Glutamatergic neuron (in vitro differentiated cells): ENCODE results near the gene BSDC1. TPM values are rescaled to one million over a fixed set of nuclear protein-coding genes. Genes with fewer than 3 reads are reported as not detected.

ENCODE experiments used
- DNase-seq: peaks from one replicate; pipeline ENCODE4 v3.0.0; 2022
- H3K27ac Mint-ChIP-seq: one replicate; pipeline ENCODE4 v1.8.0; 2020; ENCODE audit warnings: mild to moderate bottlenecking, mixed read lengths, inconsistent platforms; ENCODE audit not compliant: unreplicated experiment
- H3K27me3 Mint-ChIP-seq: one replicate; pipeline ENCODE4 v1.8.0; 2020; ENCODE audit warnings: mild to moderate bottlenecking, moderate library complexity, mixed read lengths, inconsistent platforms; ENCODE audit not compliant: unreplicated experiment
- H3K36me3 Mint-ChIP-seq: one replicate; pipeline ENCODE4 v1.8.0; 2020; ENCODE audit warnings: mild to moderate bottlenecking, mixed read lengths, inconsistent platforms; ENCODE audit not compliant: unreplicated experiment
- H3K4me1 Mint-ChIP-seq: one replicate; pipeline ENCODE4 v1.8.0; 2020; ENCODE audit warnings: mild to moderate bottlenecking, low read depth, mixed read lengths, inconsistent platforms; ENCODE audit not compliant: unreplicated experiment
- H3K4me3 Mint-ChIP-seq: one replicate; pipeline ENCODE4 v1.8.0; 2020; ENCODE audit warnings: mild to moderate bottlenecking, mixed read lengths, inconsistent platforms; ENCODE audit not compliant: unreplicated experiment
- H3K9me3 Mint-ChIP-seq: one replicate; pipeline ENCODE4 v1.8.0; 2020; ENCODE audit warnings: mild to moderate bottlenecking, moderate library complexity, mixed read lengths, inconsistent platforms; ENCODE audit not compliant: unreplicated experiment
- CTCF ChIP-seq: fragments of 200-600 bp; sonication (generic); IDR thresholded peaks from one replicate; pipeline ENCODE4 v1.5.0; 2021; ENCODE audit not compliant: partially characterized antibody, unreplicated experiment
- total RNA-seq: library from RNA; stranded (reverse); fragmentation: NEBNext Ultra II Directional; extraction: Animal tissue kit (Norgen Biotek cat#: 25700); gene quantifications from one replicate; pipeline ENCODE4 v1.2.1, GENCODE V29; 2021; ENCODE audit not compliant: unreplicated experiment

BSDC1 gene
- total RNA-seq, 1 donor from 2014 or later: 161 TPM

GRCh38 chr1:32335535-32335789 lies 58.8 kb downstream of the BSDC1 start:
- no peak overlapping the region for H3K27ac Mint-ChIP-seq
- TF ChIP-seq CTCF: no peak

GRCh38 chr1:32334864-32335534 lies 59.2 kb downstream of the BSDC1 start:
- Mint-ChIP-seq H3K9me3 (peaks cover 18% of the 10 kb centered on the region), H3K36me3 (peaks cover 14% of the 10 kb centered on the region), H3K27ac (peak overlapping the region; percentile 85), H3K4me1 (peaks cover 24% of the 10 kb centered on the region), H3K27me3 (peaks cover 8% of the 10 kb centered on the region), H3K4me3 (peak overlapping the region; percentile 92)
- TF ChIP-seq CTCF: peak; percentile 57
- peak; percentile 61 for DNase-seq

More at GRCh38 chr1:32335535-32335789, 58.8 kb downstream of the BSDC1 start:
- DNase-seq: no peak
- peaks cover 24% of the 10 kb centered on the region for H3K4me1 Mint-ChIP-seq
- no peak overlapping the region for H3K4me3 Mint-ChIP-seq
- peaks cover 17% of the 10 kb centered on the region for H3K9me3 Mint-ChIP-seq
- peaks cover 14% of the 10 kb centered on the region for H3K36me3 Mint-ChIP-seq
- peaks cover 8% of the 10 kb centered on the region for H3K27me3 Mint-ChIP-seq

- H3K4me3 Mint-ChIP-seq: peak overlapping the region; percentile 92
- TF ChIP-seq CTCF: no peak
- H3K27me3 Mint-ChIP-seq: peaks cover 10% of the 10 kb centered on the region
- peak; percentile 51 for DNase-seq
- H3K27ac Mint-ChIP-seq: peak overlapping the region; percentile 85
- peaks cover 14% of the 10 kb centered on the region for H3K36me3 Mint-ChIP-seq
- H3K9me3 Mint-ChIP-seq: peaks cover 19% of the 10 kb centered on the region
- peaks cover 24% of the 10 kb centered on the region for H3K4me1 Mint-ChIP-seq
These were observed 59.9 kb downstream of the BSDC1 start for GRCh38 chr1:32334274-32334861.

- Mint-ChIP-seq H3K36me3 (peaks cover 14% of the 10 kb centered on the region), H3K4me1 (peaks cover 20% of the 10 kb centered on the region), H3K9me3 (peaks cover 15% of the 10 kb centered on the region), H3K4me3 (peak overlapping the region; percentile 92), H3K27ac (peak overlapping the region; percentile 39), H3K27me3 (peaks cover 10% of the 10 kb centered on the region)
- no peak for DNase-seq
- no peak for TF ChIP-seq CTCF
These were observed 60.8 kb downstream of the BSDC1 start for GRCh38 chr1:32333251-32333963.
